Measurements from ENCODE around the gene TMEM244.
"Not testable (repeated sequence)": the region's sequence is repeated elsewhere in the genome, so short reads cannot be mapped to it uniquely, and the experiment has no call there.

GRCh38 chr6:129877894-129878293, 16.8 kb upstream of the TMEM244 start:
- TF ChIP-seq POLR2AphosphoS5, CTCF, POLR2A (IDR thresholded peaks at IDR 0.05): not testable (repeated sequence)

All from stomach (tissue), 4 donors.